ENCODE data around the gene PCP2.

DNA sequence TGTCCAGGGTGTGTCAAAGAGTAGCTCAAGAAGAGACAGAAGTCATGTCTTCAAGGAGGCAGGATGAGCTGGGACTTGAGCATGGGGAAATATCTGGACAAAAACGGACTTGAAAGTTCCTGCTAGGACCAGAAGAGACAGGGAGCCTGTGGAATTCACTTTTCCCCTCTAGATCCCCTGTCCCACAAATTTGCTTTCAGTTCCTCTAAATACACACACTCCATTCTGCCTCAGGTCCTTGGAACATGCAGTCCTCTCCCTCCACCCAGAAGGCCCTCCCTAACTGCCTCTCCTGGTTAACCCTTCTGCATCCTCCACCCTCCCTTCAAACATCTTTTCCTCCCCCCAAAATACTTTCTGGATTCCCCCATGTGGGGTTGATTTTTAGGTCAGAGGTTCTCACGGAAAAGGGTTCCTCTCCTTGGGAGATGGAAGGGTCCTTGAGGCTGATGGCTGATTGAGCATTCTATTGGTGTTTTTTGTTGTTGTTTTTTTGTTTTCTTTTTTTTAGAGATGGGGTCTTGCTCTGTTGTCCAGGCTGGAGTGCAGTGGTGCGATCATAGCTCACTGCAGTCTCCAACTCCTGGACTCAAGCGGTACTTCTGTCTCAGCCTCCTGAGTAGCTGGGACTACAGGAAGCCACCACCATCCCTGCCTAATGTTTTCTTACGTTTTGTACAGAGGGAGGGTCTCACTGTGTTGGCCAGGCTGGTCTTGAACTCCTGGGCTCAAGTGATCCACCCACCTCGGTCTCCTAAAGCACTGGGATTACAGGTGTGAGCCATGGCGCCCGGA lies 28.4 kb upstream of the PCP2 start:
- TF ChIP-seq POLR2A (IDR thresholded peaks at IDR 0.05; ENCODE audit: low read length), result no peak
- no peak for TF ChIP-seq GATA1 (IDR thresholded peaks at IDR 0.05; ENCODE audit: low read depth, low read length)

Measured in erythroblast (primary cell).